Subcutaneous abdominal adipose tissue (tissue), 5 donors: ENCODE results near the gene R3HDML.
"Not testable (repeated sequence)": the region's sequence is repeated elsewhere in the genome, so short reads cannot be mapped to it uniquely, and the experiment has no call there.

ENCODE experiments used
- H3K27ac ChIP-seq: one replicate; pipeline ENCODE4 v1.7.0; 2013; ENCODE audit warnings: low read depth, mild to moderate bottlenecking, inconsistent platforms, low read length, moderate library complexity
- H3K27me3 ChIP-seq, 5 donors: one replicate each; pipeline ENCODE4 v1.7.0; 2013; ENCODE audit warnings: low read length in 5 of 5, inconsistent platforms in 1 of 5; ENCODE audit not compliant: control insufficient read depth in 5 of 5, insufficient read depth in 4 of 5
- H3K36me3 ChIP-seq, 5 donors: one replicate each; pipeline ENCODE4 v1.7.0; 2013; ENCODE audit warnings: low read length in 5 of 5; ENCODE audit not compliant: control insufficient read depth in 5 of 5, insufficient read depth in 5 of 5
- H3K4me1 ChIP-seq, 5 donors: one replicate each; pipeline ENCODE4 v1.7.0; 2013; ENCODE audit warnings: low read length in 5 of 5, mild to moderate bottlenecking in 3 of 5, moderate library complexity in 1 of 5; ENCODE audit not compliant: control insufficient read depth in 5 of 5, insufficient read depth in 5 of 5
- H3K4me3 ChIP-seq, 5 donors: one replicate each; pipeline ENCODE4 v1.7.0; 2013; ENCODE audit warnings: low read length in 5 of 5, low read depth in 1 of 5
- H3K9ac ChIP-seq, 5 donors: one replicate each; pipeline ENCODE4 v1.7.0; 2013; ENCODE audit warnings: low read length in 5 of 5, mild to moderate bottlenecking in 4 of 5, moderate library complexity in 3 of 5
- H3K9me3 ChIP-seq, 5 donors: one replicate each; pipeline ENCODE4 v1.7.0; 2013; ENCODE audit warnings: low read length in 5 of 5; ENCODE audit not compliant: control insufficient read depth in 5 of 5
- donor health status: healthy.
- donor health status: healthy.
- donor health status: healthy.
- donor health status: healthy.
- donor health status: healthy.

The R3HDML gene

DNA sequence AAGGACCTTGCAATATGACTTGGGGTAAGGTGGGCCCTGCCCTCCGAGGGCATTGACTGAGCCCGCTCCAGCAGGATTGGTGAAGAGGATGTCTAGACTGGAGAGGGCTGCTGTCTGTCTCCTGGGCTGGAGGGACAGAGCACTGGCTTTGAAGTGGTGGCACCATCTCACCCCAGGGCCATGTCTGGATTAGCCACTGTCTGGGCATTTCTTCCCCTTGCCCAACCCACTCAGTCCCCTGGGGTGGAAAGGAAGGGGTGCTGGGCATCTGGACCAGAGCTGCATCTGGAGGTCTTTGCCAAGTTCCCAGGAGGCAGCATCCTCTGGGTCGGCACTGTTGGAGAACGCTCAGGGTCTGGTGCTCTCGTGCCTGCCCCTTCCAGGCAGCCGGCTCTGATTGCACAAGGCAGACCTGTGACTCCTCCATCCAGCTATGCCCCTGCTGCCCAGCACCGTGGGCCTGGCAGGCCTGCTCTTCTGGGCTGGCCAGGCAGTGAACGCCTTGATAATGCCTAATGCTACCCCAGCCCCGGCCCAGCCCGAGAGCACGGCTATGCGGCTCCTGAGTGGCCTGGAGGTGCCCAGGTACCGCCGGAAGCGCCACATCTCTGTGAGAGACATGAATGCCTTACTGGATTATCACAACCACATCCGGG, at the start of gene R3HDML:
TSS of gene R3HDML (plus strand) at position 319 of the 656 bp plus-strand sequence. CDS start at position 434, 115 bp downstream.
- Histone ChIP-seq H3K9me3 (no peaks in the 10 kb centered on the region), H3K27me3 (peaks cover 24 to 38% (median 25%) of the 10 kb centered on the region in 5 donors)

GRCh38 chr20:44287272-44288097, 49.4 kb upstream of the R3HDML start:
- Histone ChIP-seq H3K4me3 (no peak overlapping the region), H3K36me3 (peaks cover 0 to 7% (median 0%) of the 10 kb centered on the region in 5 donors), H3K4me1 (peaks cover 0 to 4% (median 0%) of the 10 kb centered on the region in 5 donors), H3K9me3 (no peaks in the 10 kb centered on the region), H3K9ac (no peak overlapping the region), H3K27me3 (no peaks in the 10 kb centered on the region), H3K27ac (no peak overlapping the region)

More for the DNA sequence above, at the start of gene R3HDML:
- Histone ChIP-seq H3K4me1 (no peaks in the 10 kb centered on the region), H3K9ac (no peak within 1 kb of the TSS), H3K4me3 (no peak within 1 kb of the TSS), H3K36me3 (no peaks in the 10 kb centered on the region), H3K27ac (no peak within 1 kb of the TSS)

- no peaks in the 10 kb centered on the region for H3K9me3 ChIP-seq
- H3K4me3 ChIP-seq: no peak overlapping the region
- peaks cover 0 to 7% (median 0%) of the 10 kb centered on the region in 5 donors for H3K36me3 ChIP-seq
- H3K4me1 ChIP-seq: peaks cover 0 to 4% (median 0%) of the 10 kb centered on the region in 5 donors
- H3K27ac ChIP-seq: no peak overlapping the region
- no peak overlapping the region for H3K9ac ChIP-seq
- no peaks in the 10 kb centered on the region for H3K27me3 ChIP-seq
These were observed 48.6 kb upstream of the R3HDML start for GRCh38 chr20:44288252-44288651.

DNA sequence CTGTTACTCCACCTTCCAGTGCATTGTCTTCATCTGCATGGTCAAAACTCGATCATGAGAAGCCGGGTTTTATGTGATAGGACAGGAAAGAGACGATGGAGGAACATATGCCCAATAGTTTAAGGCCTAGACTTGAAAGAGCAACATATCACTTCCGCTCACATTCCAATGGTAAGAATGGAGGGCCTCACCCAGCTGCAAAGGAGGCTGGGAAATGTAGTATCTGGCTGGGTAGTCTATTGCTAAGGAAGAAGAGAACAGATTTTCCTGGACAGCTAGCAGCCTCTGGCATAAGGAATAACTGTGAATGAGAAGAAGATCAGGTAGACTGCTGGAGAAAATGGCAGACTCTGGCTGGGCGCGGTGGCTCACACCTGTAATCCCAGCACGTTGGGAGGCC, 45.1 kb upstream of the R3HDML start:
- no peak overlapping the region for H3K4me3 ChIP-seq

DNA sequence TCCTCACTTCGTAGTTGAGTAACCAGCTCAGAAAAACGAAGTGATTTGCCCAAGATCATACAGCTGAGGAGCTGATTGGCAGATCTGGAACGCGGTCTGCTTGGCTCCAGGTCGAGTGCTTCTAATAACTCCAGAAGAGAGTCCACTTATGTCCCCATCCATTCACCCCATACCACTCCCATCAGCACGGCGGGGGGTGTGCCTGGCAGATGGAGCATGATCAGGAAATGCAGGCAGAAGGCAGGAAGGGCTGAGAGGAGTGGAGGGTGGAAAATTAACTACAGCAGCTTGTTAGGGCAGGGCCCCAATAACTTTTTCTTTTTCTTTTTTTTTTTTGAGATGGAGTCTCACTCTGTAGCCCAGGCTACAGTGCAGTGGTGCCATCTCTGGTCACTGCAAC, 40.8 kb upstream of the R3HDML start:
- Histone ChIP-seq H3K36me3 (no peaks in the 10 kb centered on the region), H3K4me1 (peaks cover 0 to 7% (median 4%) of the 10 kb centered on the region in 5 donors), H3K27me3 (no peaks in the 10 kb centered on the region), H3K9ac (no peak overlapping the region), H3K27ac (no peak overlapping the region), H3K9me3 (no peaks in the 10 kb centered on the region), H3K4me3 (no peak overlapping the region)

More for the DNA sequence above, 45.1 kb upstream of the R3HDML start:
- peaks cover 0 to 7% (median 0%) of the 10 kb centered on the region in 5 donors for H3K36me3 ChIP-seq
- H3K27ac ChIP-seq: no peak overlapping the region
- peaks cover 0 to 10% (median 6%) of the 10 kb centered on the region in 5 donors for H3K4me1 ChIP-seq
- H3K9me3 ChIP-seq: no peaks in the 10 kb centered on the region
- no peaks in the 10 kb centered on the region for H3K27me3 ChIP-seq
- no peak overlapping the region for H3K9ac ChIP-seq

GRCh38 chr20:44297721-44298120, 39.1 kb upstream of the R3HDML start:
- Histone ChIP-seq H3K9ac (no peak overlapping the region), H3K9me3 (no peaks in the 10 kb centered on the region), H3K27ac (no peak overlapping the region), H3K27me3 (no peaks in the 10 kb centered on the region), H3K4me3 (no peak overlapping the region), H3K36me3 (no peaks in the 10 kb centered on the region), H3K4me1 (peaks cover 0 to 7% (median 4%) of the 10 kb centered on the region in 5 donors)

- H3K4me1 ChIP-seq, H3K9me3 ChIP-seq, H3K27ac ChIP-seq, H3K36me3 ChIP-seq, H3K27me3 ChIP-seq, H3K9ac ChIP-seq, H3K4me3 ChIP-seq: not testable (repeated sequence)
These were observed 37.8 kb upstream of the R3HDML start for GRCh38 chr20:44299011-44299535.

DNA sequence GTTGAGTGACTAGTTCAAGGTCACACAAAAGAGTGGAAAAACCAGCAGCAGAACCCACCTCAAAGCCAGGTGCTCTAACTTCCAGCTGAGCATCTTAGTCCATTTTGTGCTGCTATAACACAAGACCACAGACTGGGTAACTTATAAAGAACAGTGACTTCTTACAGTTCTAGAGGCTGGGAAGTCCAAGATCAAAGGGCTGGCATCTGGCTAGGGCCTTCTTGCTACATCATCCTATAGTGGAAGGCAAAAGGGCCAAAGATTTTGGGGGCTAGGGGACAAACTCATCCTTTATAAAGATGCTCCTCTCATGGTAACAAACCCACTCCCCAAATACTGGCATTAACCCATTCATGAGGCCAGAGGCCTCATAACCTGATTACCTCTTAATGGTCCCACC, 35.6 kb upstream of the R3HDML start:
- no peak overlapping the region for H3K9ac ChIP-seq
- H3K27me3 ChIP-seq: no peaks in the 10 kb centered on the region
- H3K27ac ChIP-seq: no peak overlapping the region
- peaks cover 0 to 13% (median 11%) of the 10 kb centered on the region in 5 donors for H3K36me3 ChIP-seq
- no peaks in the 10 kb centered on the region for H3K4me1 ChIP-seq
- H3K4me3 ChIP-seq: no peak overlapping the region
- no peaks in the 10 kb centered on the region for H3K9me3 ChIP-seq

- H3K9ac ChIP-seq: peak overlapping the region in 1 of 5 donors; percentile 20
- no peak overlapping the region for H3K27ac ChIP-seq
- no peak overlapping the region for H3K4me3 ChIP-seq
- no peaks in the 10 kb centered on the region for H3K27me3 ChIP-seq
- H3K36me3 ChIP-seq: peaks cover 0 to 22% (median 19%) of the 10 kb centered on the region in 5 donors
- H3K9me3 ChIP-seq: no peaks in the 10 kb centered on the region
- H3K4me1 ChIP-seq: no peaks in the 10 kb centered on the region
These were observed 34.7 kb upstream of the R3HDML start for GRCh38 chr20:44302026-44302669.
